Esophagus squamous epithelium (tissue), 5 donors: ENCODE results near the gene NEK5. TPM values are rescaled to one million over a fixed set of nuclear protein-coding genes. Genes with fewer than 3 reads are reported as not detected.
"Not testable (repeated sequence)": the region's sequence is repeated elsewhere in the genome, so short reads cannot be mapped to it uniquely, and the experiment has no call there.

Experiments used
- DNase-seq: peaks from one replicate; lab custom pipeline; 2025; lab: John Stamatoyannopoulos, UW
- H3K27ac ChIP-seq, 4 donors: fragments of 200-600 bp; sonication (generic); one replicate each; pipeline ENCODE4 v1.5.1; 2016 to 2019; ENCODE audit warnings: mild to moderate bottlenecking in 1 of 4
- H3K27me3 ChIP-seq, 4 donors: fragments of 200-600 bp; sonication (generic); 1 replicate in 3 of 4; 2 replicates in 1 of 4; pipeline versions ENCODE4 v1.5.1 to v1.6.0; 2017 to 2021; ENCODE audit warnings: antibody characterized with exemption in 1 of 4
- H3K36me3 ChIP-seq, 3 donors: fragments of 200-600 bp; sonication (generic); one replicate each; pipeline ENCODE4 v1.5.1; 2016 to 2019
- H3K4me1 ChIP-seq, 3 donors: fragments of 200-600 bp; sonication (generic); one replicate each; pipeline ENCODE4 v1.5.1; 2017 to 2019
- H3K4me3 ChIP-seq, 4 donors: fragments of 200-600 bp; sonication (generic); 1 replicate in 3 of 4; 2 replicates in 1 of 4; pipeline ENCODE4 v1.5.1; 2016 to 2019; ENCODE audit warnings: mild to moderate bottlenecking in 2 of 4, moderate library complexity in 1 of 4
- H3K9me3 ChIP-seq, 3 donors: fragments of 200-600 bp; sonication (generic); one replicate each; pipeline ENCODE4 v1.5.1; 2016 to 2019
- CTCF ChIP-seq, 6 experiments: fragments of 450-650 bp in 4 of 6; fragments of 200-600 bp in 2 of 6; sonication (generic) in 2 of 6; IDR thresholded peaks; one replicate each; pipeline ENCODE4 v1.5.1; 2016 to 2019; ENCODE audit warnings: antibody characterized with exemption in 6 of 6, mild to moderate bottlenecking in 4 of 6, moderate library complexity in 4 of 6
- POLR2A ChIP-seq, 4 donors: fragments of 450-650 bp; IDR thresholded peaks; one replicate each; pipeline ENCODE4 v1.6.1; 2017; ENCODE audit warnings: antibody characterized with exemption in 4 of 4, mild to moderate bottlenecking in 4 of 4, moderate library complexity in 3 of 4
- WGBS, 2 donors: methylation state at CpG; one replicate each; pipeline ENCODE4 v1.1.5; 2018; 5-methylcytosine and 5-hydroxymethylcytosine counted together
- intact Hi-C: fragments of 100-400 bp; cut with DNase I; formaldehyde crosslinking; loops from one replicate; pipeline ENCODE4 v1.15.0; 2022
- total RNA-seq, 4 donors: library from RNA; depleted of rRNA; stranded (reverse); fragments of >200 nt; gene quantifications; one replicate each; pipeline ENCODE4 v1.1.0, GENCODE V29; 2016
- donor health status: DM: yes; HTN: yes; CAD: no.

NEK5 gene
- total RNA-seq, 4 donors from 2014 or later = 0.18 to 0.38 TPM; not detected in 2

- 78 to 82% methylated on average over 2 of the region's 2 CpGs for WGBS, 2 donors
- no peak for DNase-seq
- TF ChIP-seq CTCF (IDR thresholded peaks at IDR 0.05) (no peak), POLR2A (IDR thresholded peaks at IDR 0.05) (no peak)
- H3K27ac ChIP-seq = no peak overlapping the region
- H3K27me3 ChIP-seq = no peaks in the 10 kb centered on the region
- intact Hi-C loops = no loop called here
- H3K36me3 ChIP-seq = no peaks in the 10 kb centered on the region
- no peaks in the 10 kb centered on the region for H3K4me1 ChIP-seq
- no peak overlapping the region for H3K4me3 ChIP-seq
- H3K9me3 ChIP-seq = no peaks in the 10 kb centered on the region
These were observed 36.8 kb downstream of the NEK5 start for GRCh38 chr13:52092087-52092486.

GRCh38 chr13:52091473-52091872 lies 37.4 kb downstream of the NEK5 start:
- Histone ChIP-seq H3K27me3 (no peaks in the 10 kb centered on the region), H3K36me3 (no peaks in the 10 kb centered on the region), H3K27ac (no peak overlapping the region), H3K4me1 (no peaks in the 10 kb centered on the region), H3K9me3 (no peaks in the 10 kb centered on the region), H3K4me3 (no peak overlapping the region)
- WGBS, 2 donors = 75 to 80% methylated on average over 2 of the region's 2 CpGs
- TF ChIP-seq CTCF (IDR thresholded peaks at IDR 0.05) (no peak), POLR2A (IDR thresholded peaks at IDR 0.05) (no peak)
- intact Hi-C loops = no loop called here
- no peak for DNase-seq

GRCh38 chr13:52085421-52085820 lies 43.5 kb downstream of the NEK5 start:
- H3K27ac ChIP-seq = no peak overlapping the region
- intact Hi-C loops = no loop called here
- H3K27me3 ChIP-seq = no peaks in the 10 kb centered on the region
- 81 to 90% methylated on average over 2 of the region's 2 CpGs for WGBS, 2 donors
- TF ChIP-seq POLR2A (IDR thresholded peaks at IDR 0.05) = no peak
- no peak for TF ChIP-seq CTCF (IDR thresholded peaks at IDR 0.05)
- no peaks in the 10 kb centered on the region for H3K4me1 ChIP-seq
- no peaks in the 10 kb centered on the region for H3K9me3 ChIP-seq
- no peaks in the 10 kb centered on the region for H3K36me3 ChIP-seq
- H3K4me3 ChIP-seq = no peak overlapping the region
- no peak for DNase-seq

- H3K27ac ChIP-seq, H3K4me3 ChIP-seq, H3K9me3 ChIP-seq, DNase-seq, H3K36me3 ChIP-seq, intact Hi-C loops, H3K27me3 ChIP-seq, H3K4me1 ChIP-seq: not testable (repeated sequence)
- 57 to 64% methylated on average over 3 of the region's 3 CpGs for WGBS, 2 donors
These were observed 43.9 kb downstream of the NEK5 start for GRCh38 chr13:52084981-52085380.

- WGBS, 2 donors = 67 to 80% methylated on average over 2 to 3 of the region's 4 CpGs
- no peaks in the 10 kb centered on the region for H3K27me3 ChIP-seq
These were observed 46.3 kb downstream of the NEK5 start for GRCh38 chr13:52082601-52083000.

GRCh38 chr13:52079891-52080290 lies 49.0 kb downstream of the NEK5 start:
- no CpG with 5 or more reads among the region's 36 CpGs for WGBS, 2 donors
- H3K27ac ChIP-seq, H3K36me3 ChIP-seq, DNase-seq, H3K27me3 ChIP-seq, H3K4me3 ChIP-seq, H3K9me3 ChIP-seq, intact Hi-C loops, H3K4me1 ChIP-seq: not testable (repeated sequence)

More at GRCh38 chr13:52082601-52083000, 46.3 kb downstream of the NEK5 start:
- no peak for DNase-seq
- Histone ChIP-seq H3K9me3 (no peaks in the 10 kb centered on the region), H3K4me1 (no peaks in the 10 kb centered on the region), H3K27ac (no peak overlapping the region), H3K36me3 (no peaks in the 10 kb centered on the region), H3K4me3 (no peak overlapping the region)
- no peak for TF ChIP-seq POLR2A (IDR thresholded peaks at IDR 0.05)
- no peak for TF ChIP-seq CTCF (IDR thresholded peaks at IDR 0.05)
- intact Hi-C loops = no loop called here
